HuH-7.5 (cell line): ENCODE measurements around the gene FGD2.
"Not testable (repeated sequence)": the region's sequence is repeated elsewhere in the genome, so short reads cannot be mapped to it uniquely, and the experiment has no call there.

ENCODE experiments used
- DNase-seq: peaks from one replicate; pipeline ENCODE4 v3.0.0; 2011; ENCODE audit warnings: low spot score

The FGD2 gene

GRCh38 chr6:36990401-36990800, 15.1 kb upstream of the FGD2 start:
- not testable (repeated sequence) for DNase-seq

GRCh38 chr6:36997811-36998722, 7.4 kb upstream of the FGD2 start:
- DNase-seq = no peak

- no peak for DNase-seq
Measured at GRCh38 chr6:36998723-36999038, 6.8 kb upstream of the FGD2 start.

GRCh38 chr6:36999061-36999750, 6.2 kb upstream of the FGD2 start:
- no peak for DNase-seq

- DNase-seq = no peak
Measured at GRCh38 chr6:36999751-37000125, 5.7 kb upstream of the FGD2 start.

- DNase-seq = no peak
Measured at GRCh38 chr6:37004044-37004980, 1.1 kb upstream of the FGD2 start.

- no peak for DNase-seq
Measured at GRCh38 chr6:37005827-37006567, 542 bp downstream of the FGD2 start.

- DNase-seq = no peak
Measured at GRCh38 chr6:37006793-37007339, 1.4 kb downstream of the FGD2 start.

- no peak for DNase-seq
Measured at GRCh38 chr6:37007340-37008043, 2.0 kb downstream of the FGD2 start.

GRCh38 chr6:37008484-37009465, 3.3 kb downstream of the FGD2 start:
- DNase-seq = no peak

GRCh38 chr6:37010402-37010892, 5.0 kb downstream of the FGD2 start:
- DNase-seq = no peak

GRCh38 chr6:37011656-37012378, 6.4 kb downstream of the FGD2 start:
- no peak for DNase-seq

- no peak for DNase-seq
Measured at GRCh38 chr6:37013516-37014491, 8.3 kb downstream of the FGD2 start.

- DNase-seq = no peak
Measured at GRCh38 chr6:37014667-37015066, 9.2 kb downstream of the FGD2 start.

GRCh38 chr6:37015532-37015931, 10.1 kb downstream of the FGD2 start:
- DNase-seq = no peak

GRCh38 chr6:37016995-37017394, 11.5 kb downstream of the FGD2 start:
- DNase-seq = no peak

GRCh38 chr6:37017606-37018197, 12.2 kb downstream of the FGD2 start:
- DNase-seq = no peak
